SH-SY5Y (cell line): ENCODE measurements around the gene ARVCF.

Experiments used
- GATA2 ChIP-seq: IDR thresholded peaks from 2 replicates; pipeline ENCODE4 v1.6.1; 2011; ENCODE audit warnings: mild to moderate bottlenecking, low read depth, low read length
- GATA3 ChIP-seq: IDR thresholded peaks from 2 replicates; pipeline ENCODE4 v1.6.1; 2011; ENCODE audit warnings: low read depth, mild to moderate bottlenecking, low read length, moderate library complexity

ARVCF gene

GRCh38 chr22:19930551-19931486 is 85.8 kb downstream of the ARVCF start:
- TF ChIP-seq GATA3 (no peak), GATA2 (no peak)

- TF ChIP-seq GATA2, result no peak
These were observed 86.8 kb downstream of the ARVCF start for GRCh38 chr22:19929586-19930550.

GRCh38 chr22:19928207-19928606 is 88.4 kb downstream of the ARVCF start:
- no peak for TF ChIP-seq GATA3
- TF ChIP-seq GATA2, result no peak

- TF ChIP-seq GATA3 (no peak), GATA2 (no peak)
These were observed 88.9 kb downstream of the ARVCF start for GRCh38 chr22:19927696-19928095.

- TF ChIP-seq GATA2, result no peak
These were observed 92.6 kb downstream of the ARVCF start for GRCh38 chr22:19923914-19924513.

- TF ChIP-seq GATA2, result no peak
- TF ChIP-seq GATA3, result no peak
These were observed 95.0 kb downstream of the ARVCF start for GRCh38 chr22:19921544-19922081.
